ENCODE results near the gene SRRM4. TPM values are rescaled to one million over a fixed set of nuclear protein-coding genes. Genes with fewer than 3 reads are reported as not detected.

The SRRM4 gene
- total and polyA plus RNA-seq, 9 donors, result 0.02 TPM; not detected in 6

DNA sequence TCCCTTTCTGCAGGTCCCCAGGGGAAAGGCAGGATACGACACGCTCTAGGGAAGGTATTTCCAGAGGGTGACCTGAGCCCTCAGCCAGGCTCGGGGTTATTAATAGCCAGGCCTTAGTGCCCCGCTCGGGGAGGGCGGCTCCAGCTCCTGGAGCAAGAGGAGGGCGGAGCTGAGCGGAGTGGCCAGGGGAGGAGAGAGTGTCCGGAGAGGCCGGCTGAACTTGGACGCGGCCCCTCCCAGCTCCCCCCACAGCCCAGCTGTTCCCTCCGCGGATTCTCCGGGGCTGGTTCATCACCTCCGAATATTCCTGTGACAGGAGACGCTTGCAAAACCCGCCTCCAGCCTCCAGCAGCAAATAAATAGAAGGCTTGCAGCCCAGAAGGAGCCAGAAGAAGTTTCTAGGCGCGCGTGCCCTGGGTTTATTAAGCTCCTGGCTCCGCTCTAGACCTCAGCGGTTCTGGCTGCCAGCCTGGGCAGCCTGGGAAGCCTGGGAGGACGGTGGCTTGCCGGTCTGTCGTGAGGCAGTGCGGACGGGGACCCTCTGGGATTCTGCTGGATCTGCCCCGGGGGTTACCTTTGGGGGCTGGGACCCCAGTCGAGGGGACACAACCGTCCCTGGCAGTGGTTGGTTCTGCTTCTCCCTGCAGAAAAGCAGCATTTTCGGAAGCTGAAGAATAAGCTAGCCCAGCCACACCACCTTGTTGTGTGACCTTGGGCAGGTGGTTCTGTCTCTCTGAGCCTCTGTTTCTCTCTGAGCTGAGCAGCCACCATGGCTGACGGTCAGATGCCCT lies 197.4 kb downstream of the SRRM4 start, which contains the start of gene HSPB8:
TSS of gene HSPB8 (plus strand) at position 388 of the 791 bp plus-strand sequence. CDS start at position 770, 382 bp downstream.
- Histone ChIP-seq H3K9me3 (no peaks in the 10 kb centered on the region), H3K4me1 (ENCODE audit: insufficient read depth) (peaks cover 19% of the 10 kb centered on the region), H3K27me3 (no peaks in the 10 kb centered on the region), H3K27ac (peak within 1 kb of the TSS; percentile 6 to 66), H3K36me3 (no peaks in the 10 kb centered on the region), H3K4me3 (peak within 1 kb of the TSS; percentile 46)
- intact Hi-C loops (cut with DNase I), result no loop called here
- peak; percentile 83 to 91 (median 86) for DNase-seq
- TF ChIP-seq POLR2A (IDR thresholded peaks at IDR 0.05) (peak; percentile 62), EP300 (IDR thresholded peaks at IDR 0.05) (peak; percentile 56)
- TF ChIP-seq, protein P1, sequence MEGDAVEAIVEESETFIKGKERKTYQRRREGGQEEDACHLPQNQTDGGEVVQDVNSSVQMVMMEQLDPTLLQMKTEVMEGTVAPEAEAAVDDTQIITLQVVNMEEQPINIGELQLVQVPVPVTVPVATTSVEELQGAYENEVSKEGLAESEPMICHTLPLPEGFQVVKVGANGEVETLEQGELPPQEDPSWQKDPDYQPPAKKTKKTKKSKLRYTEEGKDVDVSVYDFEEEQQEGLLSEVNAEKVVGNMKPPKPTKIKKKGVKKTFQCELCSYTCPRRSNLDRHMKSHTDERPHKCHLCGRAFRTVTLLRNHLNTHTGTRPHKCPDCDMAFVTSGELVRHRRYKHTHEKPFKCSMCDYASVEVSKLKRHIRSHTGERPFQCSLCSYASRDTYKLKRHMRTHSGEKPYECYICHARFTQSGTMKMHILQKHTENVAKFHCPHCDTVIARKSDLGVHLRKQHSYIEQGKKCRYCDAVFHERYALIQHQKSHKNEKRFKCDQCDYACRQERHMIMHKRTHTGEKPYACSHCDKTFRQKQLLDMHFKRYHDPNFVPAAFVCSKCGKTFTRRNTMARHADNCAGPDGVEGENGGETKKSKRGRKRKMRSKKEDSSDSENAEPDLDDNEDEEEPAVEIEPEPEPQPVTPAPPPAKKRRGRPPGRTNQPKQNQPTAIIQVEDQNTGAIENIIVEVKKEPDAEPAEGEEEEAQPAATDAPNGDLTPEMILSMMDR (IDR thresholded peaks at IDR 0.05), result no peak
- 1 to 6% (median 1%) methylated on average over 31 to 33 of the region's 33 CpGs for WGBS, 3 donors

DNA sequence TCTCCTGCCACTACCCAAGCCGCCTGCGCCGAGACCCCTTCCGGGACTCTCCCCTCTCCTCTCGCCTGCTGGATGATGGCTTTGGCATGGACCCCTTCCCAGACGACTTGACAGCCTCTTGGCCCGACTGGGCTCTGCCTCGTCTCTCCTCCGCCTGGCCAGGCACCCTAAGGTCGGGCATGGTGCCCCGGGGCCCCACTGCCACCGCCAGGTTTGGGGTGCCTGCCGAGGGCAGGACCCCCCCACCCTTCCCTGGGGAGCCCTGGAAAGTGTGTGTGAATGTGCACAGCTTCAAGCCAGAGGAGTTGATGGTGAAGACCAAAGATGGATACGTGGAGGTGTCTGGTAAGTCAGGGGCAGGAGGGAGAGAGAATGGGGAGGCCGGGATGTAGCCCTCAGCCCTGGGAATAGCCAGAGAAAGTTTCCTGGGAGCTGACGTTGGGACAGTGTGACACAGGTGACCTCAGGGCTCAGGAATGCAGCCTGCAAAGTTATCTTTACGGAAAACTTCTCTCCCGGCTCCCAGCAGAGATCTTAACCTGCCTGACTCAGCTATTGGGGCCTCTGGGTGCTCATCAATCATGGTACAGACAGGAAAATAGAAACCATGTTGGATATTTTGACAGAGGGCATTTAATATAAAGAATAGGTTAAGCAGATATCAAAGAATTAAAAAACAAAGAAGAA lies 198.1 kb downstream of the SRRM4 start:
- H3K9me3 ChIP-seq, result no peaks in the 10 kb centered on the region
- H3K27ac ChIP-seq, result peak overlapping the region in 1 of 2 donors; percentile 66
- TF ChIP-seq EP300 (IDR thresholded peaks at IDR 0.05) (peak; percentile 7), POLR2A (IDR thresholded peaks at IDR 0.05) (no peak)
- TF ChIP-seq, protein P1 (IDR thresholded peaks at IDR 0.05), result no peak
- no peaks in the 10 kb centered on the region for H3K36me3 ChIP-seq
- no peaks in the 10 kb centered on the region for H3K27me3 ChIP-seq
- DNase-seq, result peak in 3 of 5 donors; percentile 34 to 39 (median 38)
- H3K4me3 ChIP-seq, result peak overlapping the region; percentile 46
- intact Hi-C loops (cut with DNase I), result no loop called here
- H3K4me1 ChIP-seq (ENCODE audit: insufficient read depth), result peaks cover 21% of the 10 kb centered on the region
- WGBS, 3 donors, result 10 to 27% (median 21%) methylated on average over 18 of the region's 18 CpGs

DNA sequence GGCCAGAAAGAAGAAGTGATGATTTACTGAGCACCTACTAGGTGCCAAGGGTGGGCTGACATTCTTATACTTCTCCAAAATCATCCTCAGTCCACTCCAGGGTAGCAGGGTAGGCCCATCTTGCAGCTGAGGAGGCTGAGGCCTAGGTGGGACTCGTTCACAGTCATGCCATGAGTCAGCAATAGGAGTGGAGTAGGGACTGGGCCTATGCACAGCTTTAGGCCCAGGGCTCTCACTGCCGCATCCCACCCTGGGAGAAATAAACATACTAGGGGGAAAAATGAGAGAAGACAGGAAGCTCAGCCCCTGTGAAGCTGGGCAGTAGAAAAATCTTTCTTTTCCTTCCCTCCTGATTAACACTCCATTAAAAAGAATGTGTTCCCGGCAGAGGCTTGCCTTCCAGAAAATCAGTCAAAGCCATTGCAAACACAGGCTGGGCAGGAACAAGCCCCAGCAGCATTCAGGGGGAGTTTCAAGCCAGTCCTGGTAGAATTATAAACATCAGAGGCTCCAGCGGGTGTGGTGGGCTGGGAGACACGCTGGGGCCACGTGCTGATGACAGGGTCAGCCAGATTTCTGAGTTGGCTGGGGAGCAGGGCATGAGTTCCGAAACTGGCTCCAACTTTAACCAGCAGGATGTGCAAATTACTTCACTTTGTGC lies 199.2 kb downstream of the SRRM4 start:
- intact Hi-C loops (cut with DNase I), result no loop called here
- Histone ChIP-seq H3K27ac (peak overlapping the region in 1 of 2 donors; percentile 66), H3K9me3 (no peaks in the 10 kb centered on the region), H3K27me3 (no peaks in the 10 kb centered on the region), H3K4me3 (peak overlapping the region; percentile 46), H3K4me1 (ENCODE audit: insufficient read depth) (peaks cover 21% of the 10 kb centered on the region), H3K36me3 (no peaks in the 10 kb centered on the region)
- TF ChIP-seq POLR2A (IDR thresholded peaks at IDR 0.05) (no peak), EP300 (IDR thresholded peaks at IDR 0.05) (no peak)
- TF ChIP-seq, protein P1 (IDR thresholded peaks at IDR 0.05), result no peak
- DNase-seq, result peak; percentile 32 to 64 (median 43)
- 6 to 17% (median 13%) methylated on average over 7 of the region's 7 CpGs for WGBS, 3 donors

DNA sequence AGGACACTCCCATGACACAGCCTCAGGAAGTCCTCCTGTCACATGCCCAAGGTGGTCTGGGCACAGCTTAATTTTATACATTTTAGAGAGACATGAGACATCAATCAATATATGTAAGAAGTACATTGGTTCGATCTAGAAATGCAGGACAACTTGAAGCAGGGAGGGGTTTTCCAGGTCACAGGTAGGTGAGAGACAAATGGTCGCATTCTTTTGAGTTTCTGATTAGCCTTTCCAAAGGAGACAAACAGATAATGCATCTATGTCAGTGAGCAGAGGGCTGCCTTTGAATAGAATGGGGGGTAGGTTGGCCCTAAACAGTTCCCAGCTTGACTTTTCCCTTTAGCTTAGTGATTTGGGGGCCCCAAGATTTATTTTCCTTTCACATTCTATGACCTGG lies 199.9 kb downstream of the SRRM4 start:
- 79 to 95% (median 91%) methylated on average over 2 of the region's 2 CpGs for WGBS, 3 donors
- no peak for DNase-seq
- peak overlapping the region; percentile 46 for H3K4me3 ChIP-seq
- H3K27ac ChIP-seq, result no peak overlapping the region
- H3K9me3 ChIP-seq, result no peaks in the 10 kb centered on the region
- intact Hi-C loops (cut with DNase I), result no loop called here
- H3K27me3 ChIP-seq, result no peaks in the 10 kb centered on the region
- H3K36me3 ChIP-seq, result no peaks in the 10 kb centered on the region
- H3K4me1 ChIP-seq (ENCODE audit: insufficient read depth), result peaks cover 21% of the 10 kb centered on the region
- TF ChIP-seq POLR2A (IDR thresholded peaks at IDR 0.05) (no peak), EP300 (IDR thresholded peaks at IDR 0.05) (no peak)
- TF ChIP-seq, protein P1 (IDR thresholded peaks at IDR 0.05), result no peak
